ENCODE data around the gene ACMSD. TPM values are rescaled to one million over a fixed set of nuclear protein-coding genes. Genes with fewer than 3 reads are reported as not detected.

Gene ACMSD
- polyA plus RNA-seq, 1 donor = 0.34 TPM

- DNase-seq = peak; percentile 9 to 10
These were observed 81.2 kb downstream of the ACMSD start for GRCh38 chr2:134919341-134920210.

GRCh38 chr2:134924912-134925311 is 86.5 kb downstream of the ACMSD start:
- H3K4me3 ChIP-seq (ENCODE audit: low read length) = no peak overlapping the region
- H3K27ac ChIP-seq (ENCODE audit: low read length) = no peak overlapping the region
- no peak for DNase-seq
- no peaks in the 10 kb centered on the region for H3K27me3 ChIP-seq (ENCODE audit: control insufficient read depth, insufficient read depth, low read length)
- no peaks in the 10 kb centered on the region for H3K9me3 ChIP-seq (ENCODE audit: control insufficient read depth, low read depth, low read length)
- H3K4me1 ChIP-seq (ENCODE audit: control insufficient read depth, insufficient read depth, low read length) = no peaks in the 10 kb centered on the region
- 100% methylated on average over 1 of the region's 1 CpG for WGBS (ENCODE audit: insufficient coverage, low lambda C conversion rate)
- peaks cover 10% of the 10 kb centered on the region for H3K36me3 ChIP-seq (ENCODE audit: control insufficient read depth, insufficient read depth, low read length)

More at GRCh38 chr2:134919341-134920210, 81.2 kb downstream of the ACMSD start:
- Histone ChIP-seq H3K36me3 (ENCODE audit: control insufficient read depth, insufficient read depth, low read length) (peaks cover 4% of the 10 kb centered on the region), H3K9me3 (ENCODE audit: control insufficient read depth, low read depth, low read length) (no peaks in the 10 kb centered on the region), H3K4me1 (ENCODE audit: control insufficient read depth, insufficient read depth, low read length) (no peaks in the 10 kb centered on the region), H3K4me3 (ENCODE audit: low read length) (peak overlapping the region; percentile 97), H3K27me3 (ENCODE audit: control insufficient read depth, insufficient read depth, low read length) (no peaks in the 10 kb centered on the region), H3K27ac (ENCODE audit: low read length) (peak overlapping the region; percentile 89)
- whole genome bisulfite sequencing (ENCODE audit: insufficient coverage, low lambda C conversion rate) = 0% methylated on average over 6 of the region's 30 CpGs

GRCh38 chr2:134926231-134926931 is 88.0 kb downstream of the ACMSD start:
- Histone ChIP-seq H3K27ac (ENCODE audit: low read length) (no peak overlapping the region), H3K4me3 (ENCODE audit: low read length) (no peak overlapping the region), H3K4me1 (ENCODE audit: control insufficient read depth, insufficient read depth, low read length) (no peaks in the 10 kb centered on the region), H3K9me3 (ENCODE audit: control insufficient read depth, low read depth, low read length) (no peaks in the 10 kb centered on the region), H3K36me3 (ENCODE audit: control insufficient read depth, insufficient read depth, low read length) (peaks cover 10% of the 10 kb centered on the region), H3K27me3 (ENCODE audit: control insufficient read depth, insufficient read depth, low read length) (no peaks in the 10 kb centered on the region)
- 20% methylated on average over 1 of the region's 3 CpGs for WGBS (ENCODE audit: insufficient coverage, low lambda C conversion rate)
- DNase-seq = no peak

GRCh38 chr2:134927195-134927594 is 88.8 kb downstream of the ACMSD start:
- no peak for DNase-seq
- no peak overlapping the region for H3K4me3 ChIP-seq (ENCODE audit: low read length)
- no peaks in the 10 kb centered on the region for H3K9me3 ChIP-seq (ENCODE audit: control insufficient read depth, low read depth, low read length)
- 80% methylated on average over 1 of the region's 3 CpGs for WGBS (ENCODE audit: insufficient coverage, low lambda C conversion rate)
- no peaks in the 10 kb centered on the region for H3K27me3 ChIP-seq (ENCODE audit: control insufficient read depth, insufficient read depth, low read length)
- no peak overlapping the region for H3K27ac ChIP-seq (ENCODE audit: low read length)
- H3K36me3 ChIP-seq (ENCODE audit: control insufficient read depth, insufficient read depth, low read length) = peaks cover 15% of the 10 kb centered on the region
- no peaks in the 10 kb centered on the region for H3K4me1 ChIP-seq (ENCODE audit: control insufficient read depth, insufficient read depth, low read length)

DNA sequence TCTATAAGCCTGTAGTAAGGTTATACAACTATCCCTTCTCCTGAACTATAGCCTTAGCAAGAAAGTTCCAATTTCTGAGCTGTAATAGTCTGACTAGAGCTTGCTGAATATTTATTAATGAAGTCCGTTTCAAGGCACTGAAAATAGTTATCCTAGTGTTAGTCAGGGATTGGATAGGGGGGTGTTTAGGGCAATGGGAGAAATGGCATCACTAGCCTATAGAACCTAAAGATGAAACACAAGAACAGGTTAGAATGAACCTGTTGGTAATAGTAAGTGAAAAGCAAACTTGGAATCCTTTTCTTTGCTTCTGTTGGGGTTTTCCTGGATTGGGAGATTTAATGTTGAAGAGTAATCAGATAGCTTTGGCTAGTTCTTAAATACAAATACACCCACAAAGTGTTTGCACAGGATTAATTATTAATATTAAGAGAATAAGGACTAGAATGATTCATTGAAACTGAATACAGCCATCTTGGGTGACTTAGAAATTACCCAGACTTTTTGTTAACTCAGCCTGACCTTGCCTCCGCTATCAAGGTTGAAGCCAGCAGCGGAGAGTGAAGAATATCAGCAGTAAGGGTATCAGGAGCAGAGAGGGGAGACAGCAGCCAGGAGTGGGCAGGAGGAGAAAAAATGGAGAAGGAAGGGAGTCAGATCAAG is 94.6 kb downstream of the ACMSD start:
- no peaks in the 10 kb centered on the region for H3K9me3 ChIP-seq (ENCODE audit: control insufficient read depth, low read depth, low read length)
- no peaks in the 10 kb centered on the region for H3K27me3 ChIP-seq (ENCODE audit: control insufficient read depth, insufficient read depth, low read length)
- no peak overlapping the region for H3K4me3 ChIP-seq (ENCODE audit: low read length)
- peaks cover 2% of the 10 kb centered on the region for H3K4me1 ChIP-seq (ENCODE audit: control insufficient read depth, insufficient read depth, low read length)
- peaks cover 15% of the 10 kb centered on the region for H3K36me3 ChIP-seq (ENCODE audit: control insufficient read depth, insufficient read depth, low read length)
- WGBS (ENCODE audit: insufficient coverage, low lambda C conversion rate) = 69% methylated on average over 3 of the region's 3 CpGs
- H3K27ac ChIP-seq (ENCODE audit: low read length) = no peak overlapping the region
- DNase-seq = no peak

- Histone ChIP-seq H3K4me1 (ENCODE audit: control insufficient read depth, insufficient read depth, low read length) (peaks cover 2% of the 10 kb centered on the region), H3K36me3 (ENCODE audit: control insufficient read depth, insufficient read depth, low read length) (peaks cover 18% of the 10 kb centered on the region), H3K4me3 (ENCODE audit: low read length) (no peak overlapping the region), H3K9me3 (ENCODE audit: control insufficient read depth, low read depth, low read length) (no peaks in the 10 kb centered on the region), H3K27me3 (ENCODE audit: control insufficient read depth, insufficient read depth, low read length) (no peaks in the 10 kb centered on the region), H3K27ac (ENCODE audit: low read length) (no peak overlapping the region)
- WGBS (ENCODE audit: insufficient coverage, low lambda C conversion rate) = 100% methylated on average over 1 of the region's 1 CpG
- no peak for DNase-seq
These were observed 95.3 kb downstream of the ACMSD start for GRCh38 chr2:134933732-134934131.

DNA sequence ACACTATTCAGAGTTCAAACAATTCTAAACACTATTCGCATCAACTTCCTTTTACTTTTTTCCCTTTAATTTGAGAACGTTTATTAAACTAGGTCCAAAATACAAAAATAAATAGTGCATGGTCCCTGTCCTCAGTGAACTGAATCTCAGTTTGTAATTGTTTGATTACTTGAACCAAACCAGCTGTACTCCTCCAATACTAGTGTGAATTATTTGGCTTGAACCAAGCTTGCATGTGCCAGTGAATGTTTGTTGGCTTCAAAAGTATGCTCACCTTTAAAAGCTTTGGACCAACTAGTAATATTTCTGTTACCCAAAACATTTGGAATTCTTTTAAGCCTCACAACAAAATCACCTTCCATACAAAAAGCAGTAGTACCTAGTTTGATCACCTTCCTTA is 95.7 kb downstream of the ACMSD start:
- WGBS (ENCODE audit: insufficient coverage, low lambda C conversion rate) = 80% methylated on average over 1 of the region's 2 CpGs
- no peak overlapping the region for H3K4me3 ChIP-seq (ENCODE audit: low read length)
- no peaks in the 10 kb centered on the region for H3K27me3 ChIP-seq (ENCODE audit: control insufficient read depth, insufficient read depth, low read length)
- peaks cover 19% of the 10 kb centered on the region for H3K36me3 ChIP-seq (ENCODE audit: control insufficient read depth, insufficient read depth, low read length)
- H3K4me1 ChIP-seq (ENCODE audit: control insufficient read depth, insufficient read depth, low read length) = peaks cover 2% of the 10 kb centered on the region
- DNase-seq = no peak
- no peaks in the 10 kb centered on the region for H3K9me3 ChIP-seq (ENCODE audit: control insufficient read depth, low read depth, low read length)
- no peak overlapping the region for H3K27ac ChIP-seq (ENCODE audit: low read length)

DNA sequence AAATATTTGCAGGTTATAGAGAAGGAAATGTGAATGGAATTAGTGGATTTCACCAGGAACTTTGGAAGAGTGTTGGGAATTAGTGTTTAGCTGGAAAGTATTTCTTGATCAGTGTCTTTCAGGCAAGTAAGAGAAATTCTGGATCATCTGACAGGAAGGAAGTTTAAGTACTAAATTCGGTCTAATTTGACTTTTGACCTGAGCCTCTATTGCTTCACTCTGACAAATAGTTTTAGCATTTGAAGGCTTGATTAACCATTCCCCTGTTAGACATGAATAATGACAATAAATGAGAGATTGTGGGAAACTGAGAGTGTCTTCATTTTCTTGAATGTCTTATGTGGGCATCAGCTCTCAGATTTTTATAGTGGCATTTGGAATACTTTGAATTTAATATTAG is 96.2 kb downstream of the ACMSD start:
- Histone ChIP-seq H3K27ac (ENCODE audit: low read length) (no peak overlapping the region), H3K9me3 (ENCODE audit: control insufficient read depth, low read depth, low read length) (no peaks in the 10 kb centered on the region)
- WGBS (ENCODE audit: insufficient coverage, low lambda C conversion rate) = 25% methylated on average over 1 of the region's 1 CpG

DNA sequence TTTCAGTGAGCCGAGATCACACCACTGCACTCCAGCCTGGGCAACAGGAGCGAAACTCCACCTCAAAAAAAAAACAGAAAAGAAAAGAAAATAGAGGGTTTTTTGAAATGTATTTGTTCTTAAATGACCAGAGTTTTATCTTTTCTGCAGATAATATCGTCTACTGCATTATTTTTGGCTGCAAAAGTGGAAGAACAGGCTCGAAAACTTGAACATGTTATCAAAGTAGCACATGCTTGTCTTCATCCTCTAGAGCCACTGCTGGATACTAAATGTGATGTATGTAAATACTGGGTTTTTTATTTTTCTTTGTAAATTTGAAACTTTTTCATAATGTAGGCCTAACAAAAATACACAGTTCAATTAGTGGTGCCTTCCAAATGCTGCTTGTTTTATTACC is 98.3 kb downstream of the ACMSD start:
- DNase-seq = no peak
- H3K36me3 ChIP-seq (ENCODE audit: control insufficient read depth, insufficient read depth, low read length) = peaks cover 37% of the 10 kb centered on the region

More for the DNA sequence above, 96.2 kb downstream of the ACMSD start:
- H3K36me3 ChIP-seq (ENCODE audit: control insufficient read depth, insufficient read depth, low read length) = peaks cover 24% of the 10 kb centered on the region
- H3K4me1 ChIP-seq (ENCODE audit: control insufficient read depth, insufficient read depth, low read length) = peaks cover 2% of the 10 kb centered on the region
- no peaks in the 10 kb centered on the region for H3K27me3 ChIP-seq (ENCODE audit: control insufficient read depth, insufficient read depth, low read length)
- DNase-seq = no peak
- no peak overlapping the region for H3K4me3 ChIP-seq (ENCODE audit: low read length)

GRCh38 chr2:134943540-134943939 is 105.1 kb downstream of the ACMSD start:
- Histone ChIP-seq H3K9me3 (ENCODE audit: control insufficient read depth, low read depth, low read length) (no peaks in the 10 kb centered on the region), H3K27ac (ENCODE audit: low read length) (no peak overlapping the region), H3K36me3 (ENCODE audit: control insufficient read depth, insufficient read depth, low read length) (peaks cover 53% of the 10 kb centered on the region), H3K27me3 (ENCODE audit: control insufficient read depth, insufficient read depth, low read length) (no peaks in the 10 kb centered on the region), H3K4me1 (ENCODE audit: control insufficient read depth, insufficient read depth, low read length) (no peaks in the 10 kb centered on the region), H3K4me3 (ENCODE audit: low read length) (no peak overlapping the region)
- WGBS (ENCODE audit: insufficient coverage, low lambda C conversion rate) = 100% methylated on average over 2 of the region's 2 CpGs
- no peak for DNase-seq

More for the DNA sequence above, 98.3 kb downstream of the ACMSD start:
- Histone ChIP-seq H3K4me1 (ENCODE audit: control insufficient read depth, insufficient read depth, low read length) (peaks cover 2% of the 10 kb centered on the region), H3K27me3 (ENCODE audit: control insufficient read depth, insufficient read depth, low read length) (no peaks in the 10 kb centered on the region), H3K9me3 (ENCODE audit: control insufficient read depth, low read depth, low read length) (no peaks in the 10 kb centered on the region), H3K27ac (ENCODE audit: low read length) (no peak overlapping the region), H3K4me3 (ENCODE audit: low read length) (no peak overlapping the region)
- 100% methylated on average over 1 of the region's 4 CpGs for WGBS (ENCODE audit: insufficient coverage, low lambda C conversion rate)
